Thymus (tissue), 11 donors: ENCODE results near the gene CABP2. TPM values are rescaled to one million over a fixed set of nuclear protein-coding genes. Genes with fewer than 3 reads are reported as not detected.
"Not testable (repeated sequence)": the region's sequence is repeated elsewhere in the genome, so short reads cannot be mapped to it uniquely, and the experiment has no call there.

Experiments
- DNase-seq, 9 donors: peaks; one replicate each; pipeline ENCODE4 v3.0.0-alpha.2; 2013; ENCODE audit warnings: low spot score in 9 of 9, low read depth in 6 of 9, missing footprints in 1 of 9
- H3K27ac ChIP-seq, 2 donors: one replicate each; pipeline ENCODE4 v1.5.1; 2013; ENCODE audit warnings: control low read depth in 1 of 2, low read depth in 1 of 2, low read length in 1 of 2, mild to moderate bottlenecking in 1 of 2, moderate library complexity in 1 of 2
- H3K27me3 ChIP-seq, 2 donors: one replicate each; pipeline ENCODE4 v1.5.1; 2013; ENCODE audit warnings: low read length in 1 of 2; ENCODE audit not compliant: control insufficient read depth in 2 of 2, insufficient read depth in 1 of 2
- H3K36me3 ChIP-seq, 2 donors: one replicate each; pipeline ENCODE4 v1.5.1; 2013; ENCODE audit warnings: low read length in 1 of 2, mild to moderate bottlenecking in 1 of 2, moderate library complexity in 1 of 2; ENCODE audit not compliant: control insufficient read depth in 2 of 2, insufficient read depth in 2 of 2
- H3K4me1 ChIP-seq, 2 donors: one replicate each; pipeline ENCODE4 v1.5.1; 2013; ENCODE audit warnings: low read length in 2 of 2; ENCODE audit not compliant: control insufficient read depth in 2 of 2, insufficient read depth in 2 of 2
- H3K4me3 ChIP-seq, 2 donors: one replicate each; pipeline ENCODE4 v1.5.1; 2013; ENCODE audit warnings: low read length in 2 of 2, control low read depth in 1 of 2, mild to moderate bottlenecking in 1 of 2
- H3K9me3 ChIP-seq, 2 donors: one replicate each; pipeline ENCODE4 v1.5.1; 2013; ENCODE audit warnings: low read length in 1 of 2, mild to moderate bottlenecking in 1 of 2; ENCODE audit not compliant: control insufficient read depth in 2 of 2, insufficient read depth in 1 of 2
- WGBS: extraction: QIAGEN DNeasy Blood & Tissue Kit; methylation state at CpG from one replicate; pipeline ENCODE4 v1.1.7; 2013; 5-methylcytosine and 5-hydroxymethylcytosine counted together
- polyA plus RNA-seq: library from polyadenylated mRNA; stranded (reverse); fragments of 200-250 nt; gene quantifications from one replicate; pipeline ENCODE4 v1.2.3, GENCODE V29; 2013
- total RNA-seq: library from RNA; stranded (reverse); fragments of 120-200 nt; gene quantifications from one replicate; pipeline ENCODE4 v1.2.4, GENCODE V29; 2013
- donor health status: healthy.

Gene CABP2
- total and polyA plus RNA-seq, 2 donors, result 0.05 to 0.14 TPM

GRCh38 chr11:67477344-67478050 lies 45.7 kb downstream of the CABP2 start:
- not testable (repeated sequence) for H3K4me3 ChIP-seq, H3K27me3 ChIP-seq, H3K36me3 ChIP-seq, DNase-seq, H3K27ac ChIP-seq, H3K9me3 ChIP-seq, H3K4me1 ChIP-seq
- WGBS, result 95% methylated on average over 12 of the region's 16 CpGs

- not testable (repeated sequence) for DNase-seq, H3K4me1 ChIP-seq, H3K4me3 ChIP-seq, H3K36me3 ChIP-seq, H3K27me3 ChIP-seq, H3K9me3 ChIP-seq, H3K27ac ChIP-seq
- WGBS, result 96% methylated on average over 10 of the region's 10 CpGs
These were observed 46.6 kb downstream of the CABP2 start for GRCh38 chr11:67476692-67477091.

- H3K4me3 ChIP-seq, result no peak overlapping the region
- H3K4me1 ChIP-seq, result peaks cover 8 to 15% of the 10 kb centered on the region in 2 donors
- H3K27ac ChIP-seq, result no peak overlapping the region
- no peak for DNase-seq
- no peaks in the 10 kb centered on the region for H3K27me3 ChIP-seq
- no peaks in the 10 kb centered on the region for H3K36me3 ChIP-seq
- 93% methylated on average over 7 of the region's 7 CpGs for WGBS
- H3K9me3 ChIP-seq, result peaks cover 0 to 3% of the 10 kb centered on the region in 2 donors
These were observed 50.4 kb downstream of the CABP2 start for GRCh38 chr11:67472882-67473281.

- peaks cover 6 to 7% of the 10 kb centered on the region in 2 donors for H3K36me3 ChIP-seq
- H3K27me3 ChIP-seq, result no peaks in the 10 kb centered on the region
- no peak overlapping the region for H3K27ac ChIP-seq
- DNase-seq, result no peak
- H3K4me3 ChIP-seq, result no peak overlapping the region
- H3K4me1 ChIP-seq, result peaks cover 22 to 39% of the 10 kb centered on the region in 2 donors
- H3K9me3 ChIP-seq, result no peaks in the 10 kb centered on the region
- 96% methylated on average over 8 of the region's 8 CpGs for WGBS
These were observed 52.8 kb downstream of the CABP2 start for GRCh38 chr11:67470337-67471002.

- 25% methylated on average over 9 of the region's 9 CpGs for WGBS
These were observed 53.8 kb downstream of the CABP2 start for GRCh38 chr11:67469508-67469811.

More at GRCh38 chr11:67469508-67469811, 53.8 kb downstream of the CABP2 start:
- DNase-seq, result no peak
- peaks cover 26 to 46% of the 10 kb centered on the region in 2 donors for H3K4me1 ChIP-seq
- H3K27ac ChIP-seq, result peak overlapping the region; percentile 69 to 83
- H3K4me3 ChIP-seq, result peak overlapping the region; percentile 59 to 95
- peaks cover 0 to 7% of the 10 kb centered on the region in 2 donors for H3K9me3 ChIP-seq
- H3K27me3 ChIP-seq, result no peaks in the 10 kb centered on the region
- peaks cover 6 to 7% of the 10 kb centered on the region in 2 donors for H3K36me3 ChIP-seq

Other genes starting within 250 kb of the CABP2 start
- gene ANKRD13D, start 234.1 kb downstream of the CABP2 start, total RNA-seq, result 32.1 TPM
- 99.1 TPM for gene ANKRD13D, start 234.1 kb downstream of the CABP2 start, polyA plus RNA-seq
- 1.8 TPM for gene SSH3, start 219.9 kb downstream of the CABP2 start, total RNA-seq
- 11.8 TPM for gene SSH3, start 219.9 kb downstream of the CABP2 start, polyA plus RNA-seq
- 70.0 TPM for gene POLD4, start 169.9 kb downstream of the CABP2 start, total RNA-seq
- gene POLD4, start 169.9 kb downstream of the CABP2 start, polyA plus RNA-seq, result 143 TPM
- 0.19 TPM for gene CLCF1, start 149.8 kb downstream of the CABP2 start, total RNA-seq
- 2.0 TPM for gene CLCF1, start 149.8 kb downstream of the CABP2 start, polyA plus RNA-seq
- gene RAD9A, start 131.5 kb downstream of the CABP2 start, total RNA-seq, result 9.5 TPM
- 35.2 TPM for gene RAD9A, start 131.5 kb downstream of the CABP2 start, polyA plus RNA-seq
- 207 TPM for gene PPP1CA, start 121.6 kb downstream of the CABP2 start, total RNA-seq
- 141 TPM for gene PPP1CA, start 121.6 kb downstream of the CABP2 start, polyA plus RNA-seq
- gene TBC1D10C, start 119.4 kb downstream of the CABP2 start, total RNA-seq, result 172 TPM
- gene TBC1D10C, start 119.4 kb downstream of the CABP2 start, polyA plus RNA-seq, result 318 TPM
- 0.57 TPM for gene CARNS1, start 107.8 kb downstream of the CABP2 start, total RNA-seq
- 1.7 TPM for gene CARNS1, start 107.8 kb downstream of the CABP2 start, polyA plus RNA-seq
- 50.1 TPM for gene RPS6KB2, start 95.0 kb downstream of the CABP2 start, total RNA-seq
- 76.8 TPM for gene RPS6KB2, start 95.0 kb downstream of the CABP2 start, polyA plus RNA-seq
- 198 TPM for gene PTPRCAP, start 85.8 kb downstream of the CABP2 start, total RNA-seq
- 151 TPM for gene PTPRCAP, start 85.8 kb downstream of the CABP2 start, polyA plus RNA-seq
- 45.6 TPM for gene CORO1B, start 80.0 kb downstream of the CABP2 start, total RNA-seq
- 32.3 TPM for gene CORO1B, start 80.0 kb downstream of the CABP2 start, polyA plus RNA-seq
- gene GPR152, start 70.7 kb downstream of the CABP2 start, total RNA-seq, result not detected
- not detected for gene GPR152, start 70.7 kb downstream of the CABP2 start, polyA plus RNA-seq
- gene CABP4, start 68.1 kb downstream of the CABP2 start, total RNA-seq, result 0.52 TPM
- 1.6 TPM for gene CABP4, start 68.1 kb downstream of the CABP2 start, polyA plus RNA-seq
- gene TMEM134, start 54.2 kb downstream of the CABP2 start, total RNA-seq, result 17.3 TPM
- gene TMEM134, start 54.2 kb downstream of the CABP2 start, polyA plus RNA-seq, result 96.3 TPM
- 111 TPM for gene AIP, start 40.4 kb downstream of the CABP2 start, total RNA-seq
- 96.4 TPM for gene AIP, start 40.4 kb downstream of the CABP2 start, polyA plus RNA-seq
- gene PITPNM1, start 18.1 kb downstream of the CABP2 start, total RNA-seq, result 21.6 TPM
- gene PITPNM1, start 18.1 kb downstream of the CABP2 start, polyA plus RNA-seq, result 57.2 TPM
- gene CDK2AP2, start 15.3 kb downstream of the CABP2 start, total RNA-seq, result 31.4 TPM
- gene CDK2AP2, start 15.3 kb downstream of the CABP2 start, polyA plus RNA-seq, result 51.2 TPM
- 389 TPM for gene GSTP1, start 60.4 kb upstream of the CABP2 start, total RNA-seq
- gene GSTP1, start 60.4 kb upstream of the CABP2 start, polyA plus RNA-seq, result 630 TPM
- 126 TPM for gene NDUFV1, start 83.5 kb upstream of the CABP2 start, total RNA-seq
- gene NDUFV1, start 83.5 kb upstream of the CABP2 start, polyA plus RNA-seq, result 207 TPM
- 5.8 TPM for gene NUDT8, start 106.5 kb upstream of the CABP2 start, total RNA-seq
- 4.7 TPM for gene NUDT8, start 106.5 kb upstream of the CABP2 start, polyA plus RNA-seq
- 0.05 TPM for gene TBX10, start 116.3 kb upstream of the CABP2 start, total RNA-seq
- 0.09 TPM for gene TBX10, start 116.3 kb upstream of the CABP2 start, polyA plus RNA-seq
- gene ACY3, start 127.3 kb upstream of the CABP2 start, total RNA-seq, result 1.9 TPM
- 1.6 TPM for gene ACY3, start 127.3 kb upstream of the CABP2 start, polyA plus RNA-seq
- 0.57 TPM for gene ALDH3B2, start 151.2 kb upstream of the CABP2 start, total RNA-seq
- 11.1 TPM for gene ALDH3B2, start 151.2 kb upstream of the CABP2 start, polyA plus RNA-seq